ENCODE data around the gene SPTBN1. TPM values are rescaled to one million over a fixed set of nuclear protein-coding genes. Genes with fewer than 3 reads are reported as not detected.

The SPTBN1 gene
- total RNA-seq, 1 donor from 2014 or later: 601 TPM

- ATAC-seq (peak; percentile 9 to 17), DNase-seq (no peak)
- peak overlapping the region; percentile 69 for H3K4me3 ChIP-seq
- no peak for TF ChIP-seq CTCF (IDR thresholded peaks at IDR 0.05)
- H3K4me1 ChIP-seq: peaks cover 24% of the 10 kb centered on the region
- no peaks in the 10 kb centered on the region for H3K27me3 ChIP-seq (ENCODE audit: low read depth)
- H3K27ac ChIP-seq: peak overlapping the region; percentile 90
- intact Hi-C loops (cut with DNase I): no loop called here
- no peaks in the 10 kb centered on the region for H3K9me3 ChIP-seq
- H3K36me3 ChIP-seq: no peaks in the 10 kb centered on the region
Observed at GRCh38 chr2:54455131-54455562, 980 bp upstream of the SPTBN1 start.

GRCh38 chr2:54456362-54456611, 160 bp downstream of the SPTBN1 start:
- H3K27ac ChIP-seq: peak overlapping the region; percentile 90
- ATAC-seq (no peak), DNase-seq (no peak)
- H3K9me3 ChIP-seq: no peaks in the 10 kb centered on the region
- H3K36me3 ChIP-seq: no peaks in the 10 kb centered on the region
- peak overlapping the region; percentile 69 for H3K4me3 ChIP-seq
- H3K27me3 ChIP-seq (ENCODE audit: low read depth): no peaks in the 10 kb centered on the region
- H3K4me1 ChIP-seq: peaks cover 33% of the 10 kb centered on the region
- TF ChIP-seq CTCF (IDR thresholded peaks at IDR 0.05): no peak
- intact Hi-C loops (cut with DNase I): no loop called here

- H3K27ac ChIP-seq: peak overlapping the region; percentile 90
- H3K4me1 ChIP-seq: peaks cover 37% of the 10 kb centered on the region
- ATAC-seq: peak; percentile 59 to 69
- DNase-seq: peak; percentile 50
- TF ChIP-seq CTCF (IDR thresholded peaks at IDR 0.05): no peak
- H3K9me3 ChIP-seq: no peaks in the 10 kb centered on the region
- no peaks in the 10 kb centered on the region for H3K36me3 ChIP-seq
- no peaks in the 10 kb centered on the region for H3K27me3 ChIP-seq (ENCODE audit: low read depth)
- peak overlapping the region; percentile 69 for H3K4me3 ChIP-seq
- intact Hi-C loops (cut with DNase I): no loop called here
Observed at GRCh38 chr2:54456612-54457322, 640 bp downstream of the SPTBN1 start.

- no peaks in the 10 kb centered on the region for H3K9me3 ChIP-seq
- no peaks in the 10 kb centered on the region for H3K36me3 ChIP-seq
- TF ChIP-seq CTCF (IDR thresholded peaks at IDR 0.05): no peak
- H3K27ac ChIP-seq: peak overlapping the region; percentile 90
- peak; percentile 8 to 18 for ATAC-seq
- intact Hi-C loops (cut with DNase I): no loop called here
- H3K4me1 ChIP-seq: peaks cover 44% of the 10 kb centered on the region
- peak; percentile 50 for DNase-seq
- H3K4me3 ChIP-seq: peak overlapping the region; percentile 69
- H3K27me3 ChIP-seq (ENCODE audit: low read depth): no peaks in the 10 kb centered on the region
Observed at GRCh38 chr2:54457323-54458023, 1.3 kb downstream of the SPTBN1 start.

GRCh38 chr2:54459037-54459441, 2.9 kb downstream of the SPTBN1 start:
- Histone ChIP-seq H3K36me3 (no peaks in the 10 kb centered on the region), H3K4me3 (peak overlapping the region; percentile 69), H3K27me3 (ENCODE audit: low read depth) (no peaks in the 10 kb centered on the region), H3K27ac (peak overlapping the region; percentile 90), H3K4me1 (peaks cover 54% of the 10 kb centered on the region), H3K9me3 (no peaks in the 10 kb centered on the region)
- ATAC-seq (no peak), DNase-seq (no peak)
- intact Hi-C loops (cut with DNase I): no loop called here
- TF ChIP-seq CTCF (IDR thresholded peaks at IDR 0.05): no peak
